Stimulated activated CD8-positive, alpha-beta memory T cell treated with anti-CD3 and anti-CD28 coated beads, Interleukin-4, amount 100 ng/mL, for 48 hours (primary cell): ENCODE results near the gene ERCC8.
"Not testable (repeated sequence)": the region's sequence is repeated elsewhere in the genome, so short reads cannot be mapped to it uniquely, and the experiment has no call there.

ENCODE experiments used
- DNase-seq: peaks from one replicate; pipeline ENCODE4 v3.0.0-alpha.2; 2020

The ERCC8 gene

GRCh38 chr5:60916646-60917045 is 28.2 kb downstream of the ERCC8 start:
- DNase-seq = no peak

DNA sequence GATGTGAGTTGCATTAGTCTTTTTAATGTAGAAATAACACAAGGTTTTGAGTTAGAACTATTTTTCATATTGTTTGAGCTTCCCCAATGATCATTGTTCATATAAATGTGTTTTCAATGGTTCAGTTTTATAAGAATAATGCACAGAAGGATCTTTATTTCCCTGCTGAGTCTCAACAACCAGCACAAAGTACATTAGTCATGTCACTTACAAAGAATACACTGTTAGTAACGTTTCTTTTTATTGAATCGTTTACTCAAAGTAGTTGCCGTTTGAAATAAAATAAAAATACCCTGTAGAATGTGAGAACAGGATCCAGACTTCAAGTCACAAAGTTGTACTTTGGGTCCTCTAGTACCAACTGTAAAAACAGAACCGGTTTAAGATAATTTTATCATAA is 41.5 kb downstream of the ERCC8 start:
- DNase-seq = no peak

DNA sequence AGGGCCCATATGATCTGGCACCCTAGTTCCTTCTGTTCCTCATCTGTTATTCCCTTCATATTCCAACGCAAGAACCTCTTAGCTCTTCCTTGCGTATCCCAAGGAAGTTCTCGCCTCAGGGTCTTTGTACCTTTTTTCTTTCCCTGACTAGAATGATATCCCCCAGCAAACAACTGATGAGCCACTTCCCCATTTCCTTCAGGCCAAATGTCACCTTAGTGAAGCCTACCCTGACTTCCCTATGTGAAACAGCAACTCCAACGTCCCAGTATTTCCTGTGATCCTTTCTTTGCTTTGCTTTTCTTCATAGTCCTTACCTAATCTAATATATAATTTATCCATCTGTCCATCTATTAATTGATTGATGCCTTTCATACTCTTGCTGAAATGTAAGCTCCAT is 47.9 kb downstream of the ERCC8 start:
- DNase-seq = no peak

DNA sequence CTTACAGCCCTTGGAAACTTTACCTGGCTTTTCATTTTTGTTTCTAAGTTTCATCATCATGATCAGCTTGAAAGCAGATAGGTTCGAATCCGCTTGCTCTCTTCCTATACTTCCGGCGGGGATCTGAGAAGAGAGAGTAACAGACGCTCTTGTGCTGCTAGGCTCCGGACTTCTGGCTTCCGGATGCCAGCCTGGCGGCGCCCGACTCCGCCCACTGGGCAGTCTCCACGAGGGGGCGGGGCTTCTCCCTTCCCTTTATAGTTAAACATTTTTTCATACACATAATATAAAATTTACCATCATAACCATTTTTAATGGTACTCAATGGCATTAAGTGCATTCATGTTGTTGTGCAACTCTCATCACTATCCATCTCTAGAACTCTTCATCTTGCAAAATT is 51.3 kb downstream of the ERCC8 start:
- DNase-seq = no peak

DNA sequence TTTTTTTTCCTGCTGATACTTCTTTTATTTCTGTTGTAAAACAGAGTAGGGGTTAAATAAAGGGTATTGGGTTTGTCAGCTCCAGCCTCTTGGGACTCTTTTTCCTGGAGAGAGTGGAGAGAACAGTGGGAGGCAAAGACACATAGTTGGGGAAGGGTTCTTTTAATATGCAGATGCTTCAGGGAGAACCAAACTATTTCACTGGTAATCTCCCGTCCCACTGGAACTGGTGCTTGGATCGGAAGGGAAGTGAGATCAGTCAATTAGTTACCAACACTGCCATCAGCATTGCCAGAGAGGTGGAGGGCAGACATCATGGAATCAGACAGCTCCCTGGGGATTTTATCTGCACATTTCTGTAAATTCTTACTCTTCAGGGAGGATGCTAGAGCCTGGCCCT is 53.2 kb downstream of the ERCC8 start:
- DNase-seq = no peak

DNA sequence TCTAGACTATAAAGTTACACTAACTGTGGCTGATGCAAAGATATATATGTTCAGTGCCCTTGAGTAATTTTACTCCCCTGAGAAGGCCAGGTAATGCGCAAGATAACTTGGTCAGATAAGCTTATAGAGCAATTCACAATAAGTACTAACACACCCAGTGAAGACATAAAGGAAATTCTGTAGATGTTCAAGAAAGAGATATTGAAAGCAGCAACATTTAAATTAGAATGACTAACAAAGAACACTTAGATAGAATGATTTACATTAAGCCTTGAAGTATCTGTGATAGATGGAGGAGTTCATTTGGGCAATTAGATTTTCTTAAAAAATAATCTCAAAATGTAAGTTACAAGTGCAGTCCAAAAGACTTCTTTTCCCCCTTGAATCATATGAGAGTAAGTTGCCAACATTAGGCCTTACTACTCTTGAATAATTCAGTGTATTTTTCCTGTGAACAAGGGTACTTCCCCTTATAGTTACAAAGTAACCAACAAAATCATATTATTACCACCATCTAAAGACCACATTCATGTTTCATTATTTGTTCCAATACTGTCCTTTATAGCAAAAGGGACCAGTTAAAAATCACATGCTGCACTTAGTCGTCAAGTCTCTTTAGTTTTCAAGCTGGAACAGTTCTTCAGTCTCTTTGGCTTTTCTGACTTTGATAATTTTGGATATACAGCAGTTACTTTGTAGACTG is 56.4 kb downstream of the ERCC8 start:
- DNase-seq = no peak

DNA sequence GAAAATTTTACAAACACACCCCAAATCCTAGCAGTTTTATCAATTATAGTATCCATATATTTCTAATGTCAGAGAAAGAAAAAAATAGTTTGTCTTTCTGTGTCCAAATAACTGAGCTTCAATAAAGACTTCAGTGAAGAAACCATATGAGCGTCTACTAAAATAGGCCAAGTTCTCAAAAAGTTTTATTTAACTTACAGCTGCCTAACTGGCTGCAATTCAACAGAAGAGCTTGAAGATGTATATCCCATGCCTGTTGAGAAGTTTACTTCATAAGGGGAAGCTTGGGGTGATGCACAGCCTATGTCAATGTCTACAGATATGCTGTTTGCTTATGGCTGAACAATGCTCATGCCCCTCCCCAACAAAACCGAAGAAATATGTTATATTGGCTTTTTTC is 57.1 kb downstream of the ERCC8 start:
- DNase-seq = no peak

GRCh38 chr5:60887096-60887495 is 57.8 kb downstream of the ERCC8 start:
- no peak for DNase-seq

DNA sequence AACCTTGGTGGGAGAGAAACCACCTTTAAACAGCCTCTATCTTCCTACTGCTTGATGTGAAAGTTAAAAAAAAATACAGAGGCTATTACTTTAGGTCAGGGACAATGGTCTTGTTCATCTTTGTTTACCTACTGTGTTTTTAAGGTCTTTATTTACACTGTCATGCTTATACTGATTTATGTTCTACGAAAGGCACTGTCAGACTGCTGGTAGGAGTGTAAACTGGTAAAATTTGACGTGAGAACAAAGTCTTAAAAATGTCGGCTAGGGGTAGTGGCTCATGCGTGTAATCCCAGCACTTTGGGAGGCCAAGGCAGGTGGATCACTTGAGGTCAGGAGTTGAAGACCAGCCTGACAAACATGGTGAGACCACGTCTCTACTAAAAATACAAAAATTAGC is 58.7 kb downstream of the ERCC8 start:
- no peak for DNase-seq

DNA sequence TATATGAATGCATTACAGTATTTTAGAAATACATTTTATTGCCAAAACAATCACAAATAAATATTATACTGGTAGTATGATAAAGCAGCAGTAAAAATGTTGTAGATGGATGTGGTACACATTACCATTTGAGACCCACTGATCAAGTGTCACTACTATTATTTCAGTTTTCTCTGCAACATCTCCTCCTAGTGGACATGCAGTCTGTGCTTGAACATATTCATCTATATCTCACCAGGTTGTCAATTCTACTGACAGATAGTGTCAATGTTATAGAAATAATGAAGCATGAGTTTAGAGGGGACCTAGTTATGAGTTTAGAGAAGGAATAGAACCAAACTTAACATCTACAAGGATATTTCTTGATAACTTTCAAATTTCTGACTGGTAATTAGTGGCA is 61.6 kb downstream of the ERCC8 start:
- DNase-seq = no peak

GRCh38 chr5:60872892-60873291 is 72.0 kb downstream of the ERCC8 start:
- no peak for DNase-seq

DNA sequence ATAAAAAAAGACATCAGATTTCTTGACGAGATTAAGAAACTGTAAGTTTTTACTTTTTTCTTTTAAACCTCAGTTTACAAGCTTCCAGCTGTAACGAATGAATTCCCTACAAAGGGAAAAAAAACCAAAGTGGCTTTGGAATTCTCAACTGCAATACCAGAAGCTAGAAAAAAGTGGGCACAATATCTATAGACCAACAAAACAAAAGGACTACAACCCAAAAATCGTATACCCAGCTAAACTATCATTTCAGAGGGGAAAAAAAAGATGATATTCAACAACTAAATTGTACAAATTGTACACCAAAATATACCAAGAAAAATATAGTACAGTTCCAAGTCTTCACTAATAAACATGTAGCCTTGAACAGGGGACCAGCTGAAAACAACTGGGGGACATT is 74.0 kb downstream of the ERCC8 start:
- DNase-seq = no peak

GRCh38 chr5:60860572-60860971 is 84.3 kb downstream of the ERCC8 start:
- not testable (repeated sequence) for DNase-seq

DNA sequence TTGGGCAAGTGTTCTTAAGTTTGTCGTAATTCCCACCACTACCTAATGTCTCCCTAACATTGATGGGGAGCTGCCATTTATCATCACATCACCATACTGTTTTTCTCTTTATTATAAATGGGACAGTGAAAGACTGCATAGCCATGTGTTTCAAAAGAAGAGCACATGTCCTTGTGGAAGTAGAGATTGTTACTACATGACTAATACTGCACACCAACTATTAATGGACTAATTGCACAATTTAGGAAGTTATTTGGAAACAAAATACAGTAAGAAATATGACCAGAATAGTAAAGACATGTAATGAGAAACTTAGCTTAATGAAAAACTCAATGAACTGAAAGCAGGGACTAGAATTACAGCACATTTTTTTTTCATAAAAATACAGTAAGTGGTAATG is 88.8 kb downstream of the ERCC8 start:
- no peak for DNase-seq

DNA sequence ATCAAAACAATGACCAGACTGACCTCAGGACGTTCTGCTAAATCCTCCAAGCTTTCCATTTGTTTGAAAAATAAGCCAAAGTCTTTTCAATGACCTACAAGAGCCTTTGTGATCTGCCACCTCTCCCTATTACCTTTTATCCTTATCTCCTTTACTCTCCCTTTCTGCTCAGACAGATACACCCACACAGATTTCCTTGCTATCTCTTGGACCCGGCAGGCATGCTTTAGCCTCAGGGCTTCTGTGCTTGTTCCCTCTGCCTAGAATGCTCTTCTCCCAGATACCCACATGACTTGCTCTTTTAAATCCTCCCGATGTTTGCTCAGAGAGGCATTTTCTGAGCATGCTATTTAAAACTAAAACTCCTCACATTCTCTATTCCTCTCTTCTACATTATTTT is 91.9 kb downstream of the ERCC8 start:
- DNase-seq = no peak

DNA sequence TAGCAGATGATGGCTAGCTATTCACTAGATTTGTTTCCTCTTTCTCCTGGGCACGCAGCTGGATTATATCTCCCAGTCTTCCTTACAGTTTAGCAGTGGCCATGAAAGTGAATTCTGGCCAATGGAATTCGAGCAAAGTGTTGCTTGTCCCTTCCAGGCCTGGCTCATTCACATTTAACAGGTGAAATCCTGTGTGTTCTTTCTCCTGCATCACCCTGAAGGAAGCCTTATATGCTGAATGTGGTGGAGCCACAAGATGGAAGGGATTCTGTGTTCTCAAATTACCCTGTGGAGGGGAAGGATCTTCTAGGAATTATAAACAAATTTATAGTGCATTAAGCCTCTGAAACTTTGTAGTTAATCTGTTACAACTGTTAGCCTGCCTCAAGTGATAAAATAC is 92.6 kb downstream of the ERCC8 start:
- no peak for DNase-seq

DNA sequence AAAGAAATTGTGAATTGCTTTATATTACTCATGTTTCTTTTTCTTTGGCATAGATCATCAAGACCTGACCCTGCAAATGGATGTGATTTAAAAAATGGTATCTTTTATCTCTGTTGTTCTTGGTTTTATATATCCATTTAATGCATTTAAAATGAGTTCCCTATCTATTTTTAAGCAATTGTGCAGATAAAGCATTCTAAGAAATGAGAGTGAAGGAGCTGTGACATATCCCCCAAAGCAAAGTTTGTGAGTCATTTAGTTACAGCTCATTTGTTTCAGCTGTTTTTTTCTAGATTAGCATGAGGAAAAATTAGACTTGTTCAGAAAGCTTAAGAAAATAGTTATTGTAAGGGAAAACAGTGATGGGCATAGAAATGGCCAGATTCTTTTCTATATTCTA is 93.2 kb downstream of the ERCC8 start:
- DNase-seq = no peak

DNA sequence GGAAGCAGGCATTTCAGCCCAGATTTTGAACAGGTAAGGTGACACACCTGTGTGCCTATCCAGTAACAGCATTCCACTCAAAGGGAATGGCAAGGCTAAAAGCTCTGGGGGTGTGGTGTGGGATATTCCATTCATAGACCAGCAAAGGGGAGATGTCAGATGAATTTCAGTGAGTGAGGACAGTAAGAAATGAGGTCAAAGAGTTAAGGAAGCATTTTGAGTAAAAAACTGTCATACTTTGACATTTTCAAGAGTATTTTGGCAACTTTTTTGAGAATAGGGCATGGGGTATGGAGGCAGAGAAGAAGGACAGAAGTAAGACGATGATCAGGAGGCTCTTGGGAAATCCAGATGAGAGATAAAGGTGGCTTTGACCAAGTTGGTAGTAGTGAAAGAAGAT is 98.6 kb downstream of the ERCC8 start:
- no peak for DNase-seq

- peak; percentile 71 for DNase-seq
These were observed 100.6 kb downstream of the ERCC8 start, which contains the start of gene ELOVL7 for GRCh38 chr5:60843936-60844905. TSS of gene ELOVL7 (minus strand) at chr5:60844269. CDS start at chr5:60787397, 56,872 bp downstream.

GRCh38 chr5:60843386-60843935 is 101.4 kb downstream of the ERCC8 start:
- no peak for DNase-seq

DNA sequence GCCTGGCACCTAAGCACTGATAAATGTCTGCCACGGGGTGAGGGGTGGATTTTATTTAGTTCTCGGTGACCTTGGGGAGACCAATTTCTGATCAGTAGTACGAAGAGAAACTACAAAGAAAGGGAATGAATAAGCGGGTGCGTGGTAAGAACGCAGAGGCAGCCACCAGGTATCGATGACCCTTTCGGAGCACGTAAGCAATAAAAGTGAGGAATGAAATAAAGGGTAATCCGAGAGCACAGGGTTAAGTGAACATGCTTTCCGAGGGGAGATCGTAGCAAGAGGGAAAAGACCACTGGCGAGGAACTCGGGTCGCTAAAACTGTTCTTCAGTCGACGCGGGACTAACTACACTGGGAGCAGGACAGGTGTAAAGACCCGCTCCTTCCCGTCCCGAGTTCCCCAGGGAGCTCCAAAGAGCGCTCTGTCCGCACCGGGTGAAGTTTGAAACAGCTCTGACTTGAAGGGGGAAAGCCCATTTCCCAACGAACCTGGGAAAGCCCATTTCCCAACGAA is 101.9 kb downstream of the ERCC8 start:
- DNase-seq = no peak

DNA sequence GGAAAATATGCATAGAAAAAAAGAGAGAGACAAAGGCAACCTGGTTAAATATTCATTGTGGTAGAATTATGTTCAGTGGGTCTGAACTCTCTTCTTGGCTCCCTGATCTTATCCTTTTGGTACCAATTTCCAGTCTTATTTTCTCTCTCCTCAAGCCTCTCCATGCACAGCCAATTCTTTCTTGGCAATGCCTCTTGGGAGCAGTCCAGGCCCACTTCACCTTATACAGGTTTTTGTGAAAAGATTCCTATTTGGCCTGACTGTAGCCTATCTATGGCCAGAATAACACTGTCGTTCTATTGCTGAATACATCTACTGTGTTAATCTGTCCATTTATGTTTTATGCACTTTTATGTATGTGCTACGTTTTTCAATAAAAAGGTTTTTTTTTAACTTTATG is 103.5 kb downstream of the ERCC8 start:
- DNase-seq = no peak

GRCh38 chr5:60836131-60836530 is 108.7 kb downstream of the ERCC8 start:
- DNase-seq = no peak

DNA sequence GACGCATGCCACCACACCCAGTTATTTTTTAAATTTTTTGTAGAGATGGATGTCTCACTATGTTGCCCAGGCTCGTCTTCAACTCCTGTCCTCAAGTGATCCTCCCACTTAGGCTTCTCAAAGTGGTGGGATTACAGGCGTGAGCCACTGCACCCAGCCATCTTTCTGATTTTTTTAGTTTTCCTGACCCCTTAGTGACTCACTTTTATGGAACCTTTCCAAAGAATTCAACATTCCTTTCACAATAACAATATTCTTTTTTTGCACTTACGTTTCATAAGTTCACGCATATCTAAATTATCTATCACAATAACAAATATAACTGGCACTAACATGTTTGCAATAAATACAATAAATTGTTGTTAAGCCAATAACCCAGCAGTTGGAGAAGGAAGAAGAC is 109.3 kb downstream of the ERCC8 start:
- no peak for DNase-seq
